OCI-LY7 (cell line): ENCODE data around the gene HCN1. TPM values are rescaled to one million over a fixed set of nuclear protein-coding genes. Genes with fewer than 3 reads are reported as not detected.

Experiments used
- BruUV-seq: library from RNA; stranded (reverse); fragments of 400-500 nt; replicated peaks from 2 replicates; lab custom pipeline; 2021; lab: Mats Ljungman, UMichigan
- CTCF ChIA-PET: fragments of 300-600 bp; sonication (Branson Sonifier 250); formaldehyde crosslinking; loops from one replicate; lab custom pipeline; 2022; ENCODE audit warnings: antibody characterized with exemption; ENCODE audit not compliant: unreplicated experiment; lab: Charles Lee
- POLR2A ChIA-PET: fragments of 300-600 bp; sonication (Branson Sonifier 250); formaldehyde crosslinking; loops from one replicate; lab custom pipeline; 2022; ENCODE audit warnings: antibody characterized with exemption; lab: Charles Lee
- DNase-seq: peaks from one replicate; pipeline ENCODE4 v3.0.0-alpha.2; 2015; ENCODE audit warnings: low spot score
- H2AFZ ChIP-seq: fragments of 200-600 bp; sonication (generic), shearing (Covaris generic); 2 replicates; pipeline ENCODE4 v1.6.1; 2014; ENCODE audit warnings: mild to moderate bottlenecking, antibody characterized with exemption, low read length, moderate library complexity
- H3K27ac ChIP-seq: fragments of 200-600 bp; sonication (generic); 2 replicates; pipeline ENCODE4 v1.5.1; 2014; ENCODE audit warnings: mixed run types, low read depth, mild to moderate bottlenecking, moderate library complexity, low read length, inconsistent platforms; ENCODE audit not compliant: poor library complexity, severe bottlenecking
- H3K36me3 ChIP-seq: fragments of 200-600 bp; sonication (generic); 2 replicates; pipeline ENCODE4 v1.6.1; 2014; ENCODE audit warnings: mild to moderate bottlenecking, antibody characterized with exemption, low read length, moderate library complexity, mixed read lengths; ENCODE audit not compliant: insufficient read depth
- H3K4me1 ChIP-seq: fragments of 200-600 bp; sonication (generic); 2 replicates; pipeline ENCODE4 v1.5.1; 2014; ENCODE audit warnings: mild to moderate bottlenecking, low read length; ENCODE audit not compliant: insufficient read depth, poor library complexity, severe bottlenecking
- H3K4me2 ChIP-seq: fragments of 200-600 bp; sonication (generic); 2 replicates; pipeline ENCODE4 v1.6.1; 2014; ENCODE audit warnings: mild to moderate bottlenecking, low read length
- H3K4me3 ChIP-seq: fragments of 200-600 bp; sonication (generic); 2 replicates; pipeline ENCODE4 v1.5.1; 2014; ENCODE audit warnings: mild to moderate bottlenecking, low read depth, low read length; ENCODE audit not compliant: poor library complexity, severe bottlenecking
- H3K79me2 ChIP-seq: fragments of 200-600 bp; sonication (generic); 2 replicates; pipeline ENCODE4 v1.6.1; 2016; ENCODE audit warnings: low read depth, mild to moderate bottlenecking, low read length, moderate library complexity, mixed read lengths; ENCODE audit not compliant: insufficient read depth
- H3K9me2 ChIP-seq: fragments of 200-600 bp; sonication (generic); 2 replicates; pipeline ENCODE4 v1.6.1; 2016; ENCODE audit warnings: mild to moderate bottlenecking, low read length, mixed read lengths; ENCODE audit not compliant: insufficient read depth
- H3K9me3 ChIP-seq: fragments of 200-600 bp; sonication (generic); 2 replicates; pipeline ENCODE4 v1.6.1; 2014; ENCODE audit warnings: mild to moderate bottlenecking, mixed run types, low read length, mixed read lengths
- H4K20me1 ChIP-seq: fragments of 200-600 bp; sonication (generic); 2 replicates; pipeline ENCODE4 v1.6.1; 2014; ENCODE audit warnings: mild to moderate bottlenecking, antibody characterized with exemption, low read length, moderate library complexity, mixed read lengths; ENCODE audit not compliant: insufficient read depth
- CTCF ChIP-seq: fragments of 200-600 bp; sonication (generic); conservative IDR thresholded peaks from 2 replicates; pipeline ENCODE4 v1.5.1; 2014; ENCODE audit warnings: mild to moderate bottlenecking, antibody characterized with exemption, low read length, moderate library complexity, mixed read lengths
- EZH2phosphoT487 ChIP-seq: fragments of 200-600 bp; sonication (generic); IDR thresholded peaks from 2 replicates; pipeline ENCODE4 v1.6.1; 2018; ENCODE audit warnings: low read depth, borderline replicate concordance, mild to moderate bottlenecking, mixed run types, antibody characterized with exemption, low read length, moderate library complexity, mixed read lengths
- intact Hi-C: fragments of 100-400 bp; cut with micrococcal nuclease; formaldehyde crosslinking; loops from one replicate; pipeline ENCODE4 v1.10.0; 2022; ENCODE audit not compliant: unreplicated experiment
- total RNA-seq, 2 experiments: library from RNA; depleted of rRNA in 1 of 2; stranded (reverse); fragments of >200 nt in 1 of 2; shearing (Covaris generic) in 1 of 2; gene quantifications; 2 replicates each; pipeline ENCODE4 v1.2.3, GENCODE V29; 2014 to 2022

The HCN1 gene
- total RNA-seq, 2 experiments from 2014 or later, result not detected

DNA sequence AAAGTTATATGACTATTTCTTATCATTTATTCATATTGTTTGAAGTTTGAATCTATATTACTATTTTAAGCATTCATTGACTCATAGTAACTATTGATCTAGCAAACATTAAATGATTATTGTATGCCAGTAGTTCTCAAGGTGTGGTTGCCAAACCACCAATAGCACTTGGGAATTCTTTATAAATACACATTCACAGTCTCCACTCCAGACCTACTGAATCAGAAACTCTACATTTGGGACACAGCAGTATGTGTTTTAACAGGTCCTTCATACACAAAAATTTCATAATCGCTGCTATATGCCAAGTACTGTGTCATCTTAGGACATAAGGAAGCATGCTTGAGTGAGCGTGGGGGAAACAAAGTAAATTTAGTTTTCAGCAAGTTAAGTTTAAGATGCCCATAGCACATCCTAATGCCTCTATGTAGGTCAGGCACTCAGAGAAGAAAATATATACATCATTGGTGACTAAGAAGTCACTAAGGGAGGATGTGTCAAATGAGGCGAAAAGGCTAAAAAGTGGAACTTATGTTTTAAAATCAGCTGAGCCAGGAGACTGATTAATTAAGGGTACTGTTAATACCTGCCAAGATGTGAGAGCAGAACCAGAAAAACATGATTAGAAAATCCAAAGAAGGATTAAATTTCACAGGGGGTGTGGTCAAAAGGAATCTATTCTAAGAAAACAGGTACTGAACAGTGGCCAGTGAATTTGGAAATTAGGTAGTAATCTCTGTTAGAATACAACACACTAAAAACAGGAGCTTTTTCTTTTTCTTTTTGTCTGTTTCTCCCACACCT is 340.8 kb downstream of the HCN1 start:
- no peak for TF ChIP-seq EZH2phosphoT487
- TF ChIP-seq CTCF, result no peak
- intact Hi-C loops, result no loop called here

DNA sequence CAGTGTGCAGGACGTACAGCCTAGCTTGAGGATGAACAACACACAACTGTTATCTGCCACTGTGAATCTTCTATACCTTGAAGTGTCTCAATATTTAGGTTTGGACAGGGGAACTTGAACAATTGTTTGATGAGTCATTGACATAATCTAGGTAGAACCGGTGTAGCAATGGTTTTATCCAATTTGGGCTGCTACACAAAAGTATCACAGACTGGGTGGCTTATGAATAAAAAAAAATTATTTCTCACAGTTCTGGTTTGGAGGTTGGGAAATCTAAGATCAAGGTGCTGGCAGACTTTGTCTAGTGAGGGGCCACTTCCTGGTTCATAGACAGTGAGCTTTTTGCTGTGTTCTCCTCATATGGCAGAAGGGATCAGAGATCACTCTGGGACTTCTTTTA is 359.7 kb downstream of the HCN1 start:
- no peaks in the 10 kb centered on the region for H3K79me2 ChIP-seq
- ChIA-PET CTCF (no interaction called here), POLR2A (no interaction called here)
- H3K4me1 ChIP-seq, result no peaks in the 10 kb centered on the region
- H3K4me2 ChIP-seq, result no peak overlapping the region
- intact Hi-C loops, result no loop called here
- TF ChIP-seq EZH2phosphoT487 (no peak), CTCF (no peak)
- no peak overlapping the region for H3K4me3 ChIP-seq
- no peaks in the 10 kb centered on the region for H3K36me3 ChIP-seq
- no TSS peak for BruUV-seq
- no peaks in the 10 kb centered on the region for H4K20me1 ChIP-seq
- no peak overlapping the region for H3K27ac ChIP-seq
- H3K9me3 ChIP-seq, result no peaks in the 10 kb centered on the region
- H3K9me2 ChIP-seq, result no peaks in the 10 kb centered on the region
- no peak for DNase-seq
- no peak overlapping the region for H2AFZ ChIP-seq

More for the DNA sequence above, 340.8 kb downstream of the HCN1 start:
- Histone ChIP-seq H3K4me3 (no peak overlapping the region), H3K79me2 (no peaks in the 10 kb centered on the region), H4K20me1 (no peaks in the 10 kb centered on the region), H3K4me2 (no peak overlapping the region), H3K9me3 (no peaks in the 10 kb centered on the region), H3K36me3 (no peaks in the 10 kb centered on the region), H3K27ac (no peak overlapping the region), H2AFZ (no peak overlapping the region), H3K9me2 (no peaks in the 10 kb centered on the region), H3K4me1 (no peaks in the 10 kb centered on the region)
- no TSS peak for BruUV-seq
- ChIA-PET POLR2A (no interaction called here), CTCF (no interaction called here)
- no peak for DNase-seq

GRCh38 chr5:45335978-45336377 is 360.2 kb downstream of the HCN1 start:
- no peak for DNase-seq
- Histone ChIP-seq H3K9me2 (no peaks in the 10 kb centered on the region), H3K4me2 (no peak overlapping the region), H3K4me1 (no peaks in the 10 kb centered on the region), H3K27ac (no peak overlapping the region), H3K36me3 (no peaks in the 10 kb centered on the region), H3K9me3 (no peaks in the 10 kb centered on the region), H3K4me3 (no peak overlapping the region), H4K20me1 (no peaks in the 10 kb centered on the region), H2AFZ (no peak overlapping the region), H3K79me2 (no peaks in the 10 kb centered on the region)
- ChIA-PET CTCF (no interaction called here), POLR2A (no interaction called here)
- TF ChIP-seq CTCF, result no peak
- no peak for TF ChIP-seq EZH2phosphoT487
- intact Hi-C loops, result no loop called here
- no TSS peak for BruUV-seq
